Ishikawa (cell line): ENCODE measurements around the gene EEPD1.

ENCODE experiments used
- CEBPB ChIP-seq: IDR thresholded peaks from 2 replicates; pipeline ENCODE4 v1.6.1; 2012
- CREB1 ChIP-seq: IDR thresholded peaks from 2 replicates; pipeline ENCODE4 v1.6.1; 2012; ENCODE audit warnings: low read depth
- EGR1 ChIP-seq: IDR thresholded peaks from 2 replicates; pipeline ENCODE4 v1.6.1; 2012
- EP300 ChIP-seq: IDR thresholded peaks from 2 replicates; pipeline ENCODE4 v1.6.1; 2012; ENCODE audit warnings: borderline replicate concordance
- FOXM1 ChIP-seq: IDR thresholded peaks from 2 replicates; pipeline ENCODE4 v1.6.1; 2012; ENCODE audit warnings: low read depth, borderline replicate concordance
- MAX ChIP-seq: IDR thresholded peaks from 2 replicates; pipeline ENCODE4 v1.6.1; 2012
- NFIC ChIP-seq: IDR thresholded peaks from 2 replicates; pipeline ENCODE4 v1.6.1; 2012
- RAD21 ChIP-seq: IDR thresholded peaks from 2 replicates; pipeline ENCODE4 v1.6.1; 2012; ENCODE audit warnings: low read depth
- REST ChIP-seq: IDR thresholded peaks from 2 replicates; pipeline ENCODE4 v1.6.1; 2012; ENCODE audit warnings: low read depth, mild to moderate bottlenecking
- TAF1 ChIP-seq: IDR thresholded peaks from 2 replicates; pipeline ENCODE4 v1.6.1; 2012; ENCODE audit warnings: low read depth, mild to moderate bottlenecking
- TCF12 ChIP-seq: IDR thresholded peaks from 2 replicates; pipeline ENCODE4 v1.6.1; 2012; ENCODE audit warnings: low read depth
- TEAD4 ChIP-seq: IDR thresholded peaks from 2 replicates; pipeline ENCODE4 v1.6.1; 2012
- YY1 ChIP-seq: IDR thresholded peaks from 2 replicates; pipeline ENCODE4 v1.6.1; 2012; ENCODE audit warnings: low read depth
- ZBTB7A ChIP-seq: IDR thresholded peaks from 2 replicates; pipeline ENCODE4 v1.6.1; 2012; ENCODE audit warnings: low read depth
- TF ChIP-seq, protein P1 (sequence below): IDR thresholded peaks from 2 replicates; pipeline ENCODE4 v1.6.1; 2012

EEPD1 gene

DNA sequence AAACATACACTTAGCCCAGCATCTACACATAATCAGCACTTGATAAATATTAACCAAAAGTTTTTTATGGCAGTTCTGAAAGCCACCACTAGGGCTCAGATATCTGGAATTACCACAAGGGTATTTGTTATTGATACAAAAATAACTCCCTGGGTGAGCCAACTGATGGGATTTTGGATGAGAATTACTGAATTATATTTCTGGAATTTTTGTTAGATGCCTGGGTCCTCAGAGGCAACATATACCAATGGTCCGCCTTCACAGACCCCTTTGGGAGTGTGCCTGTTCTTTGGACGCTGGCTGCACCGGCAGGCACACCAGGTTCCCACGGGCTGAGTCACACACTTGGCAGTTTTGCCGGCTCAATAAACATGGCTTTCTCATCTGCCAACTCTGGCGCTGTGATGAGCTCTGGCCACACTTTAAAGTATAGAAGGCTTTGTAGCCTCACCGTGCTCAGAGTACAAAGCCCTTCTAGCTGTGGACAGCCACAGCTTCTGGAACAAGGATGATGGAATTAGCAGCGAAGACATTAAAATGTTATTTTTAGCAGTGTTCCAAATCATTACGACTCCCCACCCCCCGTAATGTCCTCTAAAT lies 24.5 kb upstream of the EEPD1 start:
- TF ChIP-seq, protein P1, sequence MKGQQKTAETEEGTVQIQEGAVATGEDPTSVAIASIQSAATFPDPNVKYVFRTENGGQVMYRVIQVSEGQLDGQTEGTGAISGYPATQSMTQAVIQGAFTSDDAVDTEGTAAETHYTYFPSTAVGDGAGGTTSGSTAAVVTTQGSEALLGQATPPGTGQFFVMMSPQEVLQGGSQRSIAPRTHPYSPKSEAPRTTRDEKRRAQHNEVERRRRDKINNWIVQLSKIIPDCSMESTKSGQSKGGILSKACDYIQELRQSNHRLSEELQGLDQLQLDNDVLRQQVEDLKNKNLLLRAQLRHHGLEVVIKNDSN = no peak
- TF ChIP-seq EP300 (no peak), TAF1 (no peak), TCF12 (no peak), YY1 (0 out of 2 replicates have a peak, but pooled peaks have one; percentile 21), TEAD4 (no peak), NFIC (peak; percentile 39; the same call in 1 of the 2 replicates), CREB1 (no peak), FOXM1 (no peak), MAX (no peak), EGR1 (no peak)

DNA sequence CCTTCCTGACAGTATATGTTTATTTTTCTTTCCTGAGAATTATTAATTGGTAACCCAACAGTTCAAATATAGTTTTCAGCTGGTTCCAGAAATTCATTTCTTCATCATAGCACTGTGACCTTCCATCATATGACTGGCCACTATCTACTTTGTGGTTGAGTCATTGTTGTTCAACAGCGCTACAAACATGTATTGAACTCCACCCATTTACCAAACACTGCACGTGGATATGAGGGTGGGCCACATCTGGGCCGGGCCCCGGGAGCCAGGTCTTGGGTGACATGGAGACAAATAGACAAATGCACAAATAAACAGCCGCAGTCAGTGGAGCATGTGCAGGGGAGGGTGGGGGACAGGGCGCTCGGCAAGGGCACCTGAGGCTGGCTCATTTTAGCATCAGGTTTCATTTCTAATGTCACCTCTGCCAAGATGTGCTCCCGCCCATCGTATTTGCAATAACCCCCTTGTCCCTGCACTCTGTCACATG lies 24.0 kb upstream of the EEPD1 start:
- TF ChIP-seq, protein P1 = no peak
- TF ChIP-seq FOXM1 = no peak
- TF ChIP-seq ZBTB7A = no peak
- no peak for TF ChIP-seq TAF1
- no peak for TF ChIP-seq TCF12
- TF ChIP-seq EP300 = no peak

DNA sequence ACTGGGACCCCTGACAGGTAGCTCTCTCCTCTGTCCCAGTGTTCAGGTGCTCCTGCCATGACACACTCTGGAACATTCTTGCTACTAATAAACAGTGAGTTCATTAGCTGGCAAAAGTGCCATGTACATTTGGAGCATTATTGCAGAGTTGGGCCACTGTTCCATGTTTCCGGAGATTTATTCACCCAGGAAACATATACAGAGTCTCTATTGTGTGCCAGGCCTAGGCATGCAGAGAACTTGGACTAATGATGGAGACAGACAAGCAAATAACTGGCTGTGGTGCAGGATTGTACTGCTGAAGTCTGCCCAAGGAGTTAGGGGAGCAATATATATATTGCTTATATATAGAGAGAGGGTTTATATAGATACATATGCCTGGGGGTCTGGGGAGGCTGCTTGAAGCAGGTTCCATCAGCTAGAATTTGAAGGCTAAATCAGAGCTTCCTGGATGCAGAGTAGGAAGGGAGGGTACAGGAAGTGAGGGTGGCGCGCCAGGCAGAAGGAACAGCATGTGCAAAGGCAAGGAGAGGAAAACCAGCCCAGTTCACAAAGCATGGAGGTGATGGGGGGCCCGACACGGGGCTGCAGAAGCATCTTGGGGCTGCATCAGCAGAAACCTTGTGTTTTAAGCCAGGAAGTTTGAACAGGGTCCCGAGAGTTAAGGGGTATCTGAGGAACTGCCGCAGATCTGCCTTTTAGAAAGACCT lies 22.7 kb upstream of the EEPD1 start:
- TF ChIP-seq, protein P1 = no peak
- TF ChIP-seq TEAD4 (no peak), TCF12 (no peak), TAF1 (no peak), CREB1 (no peak), YY1 (no peak), REST (no peak), MAX (no peak), FOXM1 (no peak), EP300 (no peak), EGR1 (no peak)

DNA sequence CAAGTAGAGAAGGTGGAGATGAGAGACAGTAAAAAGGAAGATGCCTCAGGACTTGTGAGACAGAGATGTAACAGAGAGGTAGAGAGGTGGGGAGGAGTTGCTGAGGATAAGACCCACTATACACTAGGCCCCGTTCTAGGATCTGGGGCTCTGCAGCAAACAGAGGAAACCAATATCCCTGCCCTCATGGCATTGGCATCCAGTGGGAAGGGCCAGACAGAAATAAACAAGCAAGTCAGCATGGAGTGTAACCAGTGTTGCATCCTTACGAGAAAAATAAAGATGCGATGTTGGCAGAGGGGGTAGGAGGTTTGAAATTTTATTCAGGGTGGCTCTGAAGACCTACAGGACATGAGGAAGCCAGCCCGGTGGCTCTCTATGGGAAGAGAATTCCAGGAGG lies 22.0 kb upstream of the EEPD1 start:
- TF ChIP-seq RAD21 (no peak), FOXM1 (no peak), MAX (no peak), TCF12 (no peak), TEAD4 (no peak), TAF1 (no peak)
- TF ChIP-seq, protein P1 = no peak

DNA sequence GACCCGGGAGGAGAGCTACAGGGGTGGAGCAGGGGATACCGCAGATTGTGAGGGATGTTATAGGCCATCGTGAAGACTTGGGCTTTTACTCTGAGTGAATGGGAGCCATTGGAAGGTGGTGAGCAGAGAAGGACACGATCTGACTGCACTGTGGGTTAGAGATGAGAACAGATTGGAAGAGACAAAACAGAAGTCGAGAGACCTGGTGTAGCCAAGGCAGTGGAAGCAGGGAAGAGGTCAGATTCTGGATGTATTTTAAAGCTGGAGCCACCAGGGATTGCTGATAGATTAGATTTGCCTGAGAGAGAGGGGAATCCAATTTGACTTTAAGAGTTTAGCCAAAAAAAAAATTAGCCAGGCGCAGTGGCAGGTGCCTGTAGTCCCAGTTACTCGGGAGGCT lies 21.6 kb upstream of the EEPD1 start:
- TF ChIP-seq REST = no peak
- TF ChIP-seq NFIC = no peak
- TF ChIP-seq ZBTB7A = no peak
- TF ChIP-seq CEBPB = no peak
- no peak for TF ChIP-seq RAD21
- no peak for TF ChIP-seq CREB1
- TF ChIP-seq MAX = no peak
- TF ChIP-seq YY1 = no peak
- TF ChIP-seq TAF1 = no peak
- TF ChIP-seq EGR1 = no peak
